K562 (cell line): ENCODE measurements around the gene SNX1. TPM values are rescaled to one million over a fixed set of nuclear protein-coding genes. Genes with fewer than 3 reads are reported as not detected.

ENCODE experiments used
- ATF6 ChIP-seq: sonication (generic); formaldehyde crosslinking; IDR thresholded peaks from 2 replicates; pipeline ENCODE4 v1.4.0; 2020; ENCODE audit warnings: mild to moderate bottlenecking, missing genetic modification reagents
- EP400 ChIP-seq: fragments of 450-650 bp; IDR thresholded peaks from 2 replicates; pipeline ENCODE4 v1.6.1; 2017; ENCODE audit warnings: antibody characterized with exemption, mild to moderate bottlenecking, moderate library complexity
- FOSL1 ChIP-seq: fragments of 200-800 bp; sonication (Bioruptor generic); conservative IDR thresholded peaks from 2 replicates; pipeline ENCODE4 v1.6.1; 2016; ENCODE audit warnings: missing genetic modification characterization, missing compliant biosample characterization
- FOXA1 ChIP-seq: fragments of 450-650 bp; IDR thresholded peaks from 2 replicates; pipeline ENCODE4 v1.6.1; 2016; ENCODE audit warnings: mild to moderate bottlenecking, borderline replicate concordance
- FUS ChIP-seq: fragments of 200-400 bp; formaldehyde crosslinking; optimal IDR thresholded peaks from 2 replicates; pipeline ENCODE3; 2017; ENCODE audit warnings: low read depth, low read length
- LARP7 ChIP-seq: fragments of 450-650 bp; IDR thresholded peaks from 2 replicates; pipeline ENCODE4 v1.6.1; 2016
- PCBP2 ChIP-seq: fragments of 200-400 bp; formaldehyde crosslinking; IDR thresholded peaks from 2 replicates; pipeline ENCODE4 v1.6.1; 2018; ENCODE audit warnings: low read length, low read depth, mild to moderate bottlenecking, moderate library complexity; ENCODE audit not compliant: poor library complexity, severe bottlenecking
- PTTG1 ChIP-seq: fragments of 450-650 bp; IDR thresholded peaks from 2 replicates; pipeline ENCODE4 v1.6.1; 2016; ENCODE audit warnings: low read depth, mild to moderate bottlenecking, missing genetic modification characterization, missing compliant biosample characterization
- ZKSCAN8 ChIP-seq: fragments of 200-800 bp; sonication (Bioruptor generic); IDR thresholded peaks from 2 replicates; pipeline ENCODE4 v1.6.1; 2016; ENCODE audit warnings: missing genetic modification characterization, missing compliant biosample characterization
- ZNF140 ChIP-seq: fragments of 250-450 bp; sonication (Bioruptor Pico); IDR thresholded peaks from 2 replicates; pipeline ENCODE4 v1.8.0; 2021; ENCODE audit warnings: moderate library complexity, mild to moderate bottlenecking, inconsistent platforms
- ZNF174 ChIP-seq: fragments of 250-450 bp; sonication (Bioruptor Pico); IDR thresholded peaks from 2 replicates; pipeline ENCODE4 v1.4.0; 2020; ENCODE audit warnings: mild to moderate bottlenecking
- polyA plus RNA-seq, 8 experiments: library from polyadenylated mRNA; depleted of rRNA in 4 of 8; stranded (reverse) in 5 of 8; unstranded in 3 of 8; fragments of >200 nt; fragmentation: Nextera tagmentation in 2 of 8; fragmentation: Illumina TruSeq in 1 of 8; extraction: Ambion mirVana in 2 of 8; extraction: Trizol in 1 of 8; gene quantifications; 2 replicates each; pipeline versions ENCODE4 v1.2.1 to v1.2.3, GENCODE V29; 2011 to 2014; ENCODE audit warnings: inconsistent platforms in 1 of 8, missing spikeins in 1 of 8
- total RNA-seq, 7 experiments: library from RNA; depleted of rRNA in 6 of 7; stranded (reverse); fragments of >200 nt in 6 of 7; fragmentation: Illumina TruSeq in 2 of 7; extraction: Trizol in 2 of 7; gene quantifications; 2 replicates each; pipeline versions ENCODE4 v1.2.1 to v1.2.3, GENCODE V29; 2011 to 2021; ENCODE audit warnings: low replicate concordance in 1 of 7
- TF ChIP-seq, protein P1 (sequence below): fragments of 450-650 bp; IDR thresholded peaks from 2 replicates; pipeline ENCODE4 v1.6.1; 2018; ENCODE audit not compliant: partially characterized antibody
- TF ChIP-seq, protein P2 (sequence below): fragments of 250-450 bp; sonication (Bioruptor Pico); IDR thresholded peaks from 2 replicates; pipeline ENCODE4 v1.5.1; 2021; ENCODE audit warnings: mild to moderate bottlenecking
- TF ChIP-seq, protein P3 (sequence below): sonication (generic); formaldehyde crosslinking; IDR thresholded peaks from 2 replicates; pipeline ENCODE4 v1.8.0; 2023; ENCODE audit warnings: missing genetic modification reagents, mild to moderate bottlenecking, borderline replicate concordance

The SNX1 gene
- total and polyA plus RNA-seq, 9 of the 15 experiments (the other 6 are each of a cell fraction or from before 2014, with no cell fraction given), result 11.0 to 105 (median 59.9) TPM

GRCh38 chr15:64095795-64096667 is at the start of gene SNX1 (continued):
- TF ChIP-seq FOXA1, result no peak
- TF ChIP-seq, protein P1, sequence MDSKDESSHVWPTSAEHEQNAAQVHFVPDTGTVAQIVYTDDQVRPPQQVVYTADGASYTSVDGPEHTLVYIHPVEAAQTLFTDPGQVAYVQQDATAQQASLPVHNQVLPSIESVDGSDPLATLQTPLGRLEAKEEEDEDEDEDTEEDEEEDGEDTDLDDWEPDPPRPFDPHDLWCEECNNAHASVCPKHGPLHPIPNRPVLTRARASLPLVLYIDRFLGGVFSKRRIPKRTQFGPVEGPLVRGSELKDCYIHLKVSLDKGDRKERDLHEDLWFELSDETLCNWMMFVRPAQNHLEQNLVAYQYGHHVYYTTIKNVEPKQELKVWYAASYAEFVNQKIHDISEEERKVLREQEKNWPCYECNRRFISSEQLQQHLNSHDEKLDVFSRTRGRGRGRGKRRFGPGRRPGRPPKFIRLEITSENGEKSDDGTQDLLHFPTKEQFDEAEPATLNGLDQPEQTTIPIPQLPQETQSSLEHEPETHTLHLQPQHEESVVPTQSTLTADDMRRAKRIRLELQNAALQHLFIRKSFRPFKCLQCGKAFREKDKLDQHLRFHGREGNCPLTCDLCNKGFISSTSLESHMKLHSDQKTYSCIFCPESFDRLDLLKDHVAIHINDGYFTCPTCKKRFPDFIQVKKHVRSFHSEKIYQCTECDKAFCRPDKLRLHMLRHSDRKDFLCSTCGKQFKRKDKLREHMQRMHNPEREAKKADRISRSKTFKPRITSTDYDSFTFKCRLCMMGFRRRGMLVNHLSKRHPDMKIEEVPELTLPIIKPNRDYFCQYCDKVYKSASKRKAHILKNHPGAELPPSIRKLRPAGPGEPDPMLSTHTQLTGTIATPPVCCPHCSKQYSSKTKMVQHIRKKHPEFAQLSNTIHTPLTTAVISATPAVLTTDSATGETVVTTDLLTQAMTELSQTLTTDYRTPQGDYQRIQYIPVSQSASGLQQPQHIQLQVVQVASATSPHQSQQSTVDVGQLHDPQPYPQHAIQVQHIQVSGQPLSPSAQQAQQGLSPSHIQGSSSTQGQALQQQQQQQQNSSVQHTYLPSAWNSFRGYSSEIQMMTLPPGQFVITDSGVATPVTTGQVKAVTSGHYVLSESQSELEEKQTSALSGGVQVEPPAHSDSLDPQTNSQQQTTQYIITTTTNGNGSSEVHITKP, result peak; percentile 30
- no peak for TF ChIP-seq ZNF174
- TF ChIP-seq, protein P2, sequence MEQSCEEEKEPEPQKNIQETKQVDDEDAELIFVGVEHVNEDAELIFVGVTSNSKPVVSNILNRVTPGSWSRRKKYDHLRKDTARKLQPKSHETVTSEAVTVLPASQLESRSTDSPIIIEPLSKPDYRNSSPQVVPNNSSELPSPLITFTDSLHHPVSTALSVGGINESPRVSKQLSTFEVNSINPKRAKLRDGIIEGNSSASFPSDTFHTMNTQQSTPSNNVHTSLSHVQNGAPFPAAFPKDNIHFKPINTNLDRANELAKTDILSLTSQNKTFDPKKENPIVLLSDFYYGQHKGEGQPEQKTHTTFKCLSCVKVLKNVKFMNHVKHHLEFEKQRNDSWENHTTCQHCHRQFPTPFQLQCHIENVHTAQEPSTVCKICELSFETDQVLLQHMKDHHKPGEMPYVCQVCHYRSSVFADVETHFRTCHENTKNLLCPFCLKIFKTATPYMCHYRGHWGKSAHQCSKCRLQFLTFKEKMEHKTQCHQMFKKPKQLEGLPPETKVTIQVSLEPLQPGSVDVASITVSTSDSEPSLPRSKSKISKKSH (CRISPR knock-in tag), result no peak
- no peak for TF ChIP-seq PCBP2
- TF ChIP-seq EP400, result peak; percentile 85
- no peak for TF ChIP-seq ATF6 (CRISPR knock-in tag)
- TF ChIP-seq PTTG1 (tag), result no peak
- no peak for TF ChIP-seq FOSL1 (tag)
- no peak for TF ChIP-seq ZNF140
- TF ChIP-seq, protein P3, sequence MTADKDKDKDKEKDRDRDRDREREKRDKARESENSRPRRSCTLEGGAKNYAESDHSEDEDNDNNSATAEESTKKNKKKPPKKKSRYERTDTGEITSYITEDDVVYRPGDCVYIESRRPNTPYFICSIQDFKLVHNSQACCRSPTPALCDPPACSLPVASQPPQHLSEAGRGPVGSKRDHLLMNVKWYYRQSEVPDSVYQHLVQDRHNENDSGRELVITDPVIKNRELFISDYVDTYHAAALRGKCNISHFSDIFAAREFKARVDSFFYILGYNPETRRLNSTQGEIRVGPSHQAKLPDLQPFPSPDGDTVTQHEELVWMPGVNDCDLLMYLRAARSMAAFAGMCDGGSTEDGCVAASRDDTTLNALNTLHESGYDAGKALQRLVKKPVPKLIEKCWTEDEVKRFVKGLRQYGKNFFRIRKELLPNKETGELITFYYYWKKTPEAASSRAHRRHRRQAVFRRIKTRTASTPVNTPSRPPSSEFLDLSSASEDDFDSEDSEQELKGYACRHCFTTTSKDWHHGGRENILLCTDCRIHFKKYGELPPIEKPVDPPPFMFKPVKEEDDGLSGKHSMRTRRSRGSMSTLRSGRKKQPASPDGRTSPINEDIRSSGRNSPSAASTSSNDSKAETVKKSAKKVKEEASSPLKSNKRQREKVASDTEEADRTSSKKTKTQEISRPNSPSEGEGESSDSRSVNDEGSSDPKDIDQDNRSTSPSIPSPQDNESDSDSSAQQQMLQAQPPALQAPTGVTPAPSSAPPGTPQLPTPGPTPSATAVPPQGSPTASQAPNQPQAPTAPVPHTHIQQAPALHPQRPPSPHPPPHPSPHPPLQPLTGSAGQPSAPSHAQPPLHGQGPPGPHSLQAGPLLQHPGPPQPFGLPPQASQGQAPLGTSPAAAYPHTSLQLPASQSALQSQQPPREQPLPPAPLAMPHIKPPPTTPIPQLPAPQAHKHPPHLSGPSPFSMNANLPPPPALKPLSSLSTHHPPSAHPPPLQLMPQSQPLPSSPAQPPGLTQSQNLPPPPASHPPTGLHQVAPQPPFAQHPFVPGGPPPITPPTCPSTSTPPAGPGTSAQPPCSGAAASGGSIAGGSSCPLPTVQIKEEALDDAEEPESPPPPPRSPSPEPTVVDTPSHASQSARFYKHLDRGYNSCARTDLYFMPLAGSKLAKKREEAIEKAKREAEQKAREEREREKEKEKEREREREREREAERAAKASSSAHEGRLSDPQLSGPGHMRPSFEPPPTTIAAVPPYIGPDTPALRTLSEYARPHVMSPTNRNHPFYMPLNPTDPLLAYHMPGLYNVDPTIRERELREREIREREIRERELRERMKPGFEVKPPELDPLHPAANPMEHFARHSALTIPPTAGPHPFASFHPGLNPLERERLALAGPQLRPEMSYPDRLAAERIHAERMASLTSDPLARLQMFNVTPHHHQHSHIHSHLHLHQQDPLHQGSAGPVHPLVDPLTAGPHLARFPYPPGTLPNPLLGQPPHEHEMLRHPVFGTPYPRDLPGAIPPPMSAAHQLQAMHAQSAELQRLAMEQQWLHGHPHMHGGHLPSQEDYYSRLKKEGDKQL (CRISPR knock-in tag), result no peak
- no peak for TF ChIP-seq ZKSCAN8
- TF ChIP-seq LARP7, result no peak
- no peak for TF ChIP-seq FUS
